GM20431 (cell line): ENCODE data around the gene RGS4.

Experiments used
- in situ Hi-C: fragments of 300-500 bp; cut with MseI, MboI; formaldehyde crosslinking; loops from one replicate; pipeline ENCODE4 v1.15.0; 2020; ENCODE audit warnings: low sequenced_read_pairs; ENCODE audit not compliant: unreplicated experiment

The RGS4 gene

DNA sequence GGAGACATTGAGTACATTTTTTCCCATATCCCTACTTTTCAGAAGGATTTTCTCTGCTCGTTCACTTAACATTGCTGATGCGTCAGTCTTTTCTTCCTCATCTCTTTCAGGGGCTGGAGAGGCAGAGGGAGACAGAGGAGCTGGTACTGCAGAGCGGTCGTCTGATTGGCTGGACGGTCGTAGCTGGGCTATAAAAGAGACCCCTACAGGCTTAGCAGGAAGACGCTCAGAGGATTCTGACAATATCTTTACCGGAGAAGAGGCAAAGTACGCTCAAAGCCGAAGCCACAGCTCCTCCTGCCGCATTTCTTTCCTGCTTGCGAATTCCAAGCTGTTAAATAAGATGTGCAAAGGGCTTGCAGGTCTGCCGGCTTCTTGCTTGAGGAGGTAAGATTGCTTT is at the start of gene RGS4:
TSS of gene RGS4 (plus strand) at position 220 of the 400 bp plus-strand sequence. CDS start at position 344, 124 bp downstream.
- in situ Hi-C loops = loop anchor here (25.0 kb wide), 1 partner anchor 243 kb away; the partner anchor contains the start of gene NUF2

GRCh38 chr1:163022129-163022528 is 47.0 kb upstream of the RGS4 start:
- in situ Hi-C loops = no loop called here

- in situ Hi-C loops = no loop called here
Measured at GRCh38 chr1:163027610-163028009, 41.6 kb upstream of the RGS4 start.

- in situ Hi-C loops = no loop called here
Measured at GRCh38 chr1:163029901-163030300, 39.3 kb upstream of the RGS4 start.

- in situ Hi-C loops = no loop called here
Measured at GRCh38 chr1:163035446-163036249, 33.5 kb upstream of the RGS4 start.

GRCh38 chr1:163036671-163037070 is 32.5 kb upstream of the RGS4 start:
- in situ Hi-C loops = no loop called here

DNA sequence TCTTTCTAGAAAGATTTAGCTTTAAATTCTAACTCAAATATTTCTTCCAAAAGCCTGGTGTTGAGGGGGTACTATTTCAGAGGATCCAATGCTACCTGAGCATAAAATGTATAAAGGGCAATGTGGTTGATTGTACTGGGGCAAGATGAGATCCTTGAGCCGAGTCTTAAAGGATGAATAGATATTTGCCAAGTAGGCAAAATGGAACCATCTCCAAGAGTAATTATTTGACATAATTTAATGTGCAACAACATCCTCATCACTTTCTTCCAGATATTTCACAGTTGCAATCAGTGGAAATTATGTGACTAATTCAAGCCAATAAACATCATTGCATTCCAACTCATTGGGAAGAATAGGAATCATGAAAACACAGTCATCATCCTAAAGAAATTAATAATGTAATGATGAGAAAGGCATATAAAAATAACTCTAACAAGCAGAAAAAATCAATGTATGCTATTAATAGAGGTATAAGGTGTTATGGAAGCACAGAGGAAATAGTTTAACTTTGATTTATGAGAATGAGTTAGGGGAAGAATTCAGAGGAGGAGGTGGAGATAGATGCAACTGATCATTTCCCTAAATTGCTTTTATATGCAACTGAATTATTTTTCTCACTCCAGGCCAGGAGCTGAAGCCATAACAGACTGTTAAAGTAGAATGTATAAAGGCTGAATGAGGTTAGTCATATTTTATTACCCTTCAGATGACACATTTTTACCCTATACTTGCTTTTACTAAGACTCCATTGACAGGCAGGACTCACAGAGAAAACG is 30.0 kb upstream of the RGS4 start:
- in situ Hi-C loops = no loop called here

- in situ Hi-C loops = no loop called here
Measured at GRCh38 chr1:163039707-163040093, 29.5 kb upstream of the RGS4 start.

- in situ Hi-C loops = no loop called here
Measured at GRCh38 chr1:163046071-163046470, 23.1 kb upstream of the RGS4 start.

DNA sequence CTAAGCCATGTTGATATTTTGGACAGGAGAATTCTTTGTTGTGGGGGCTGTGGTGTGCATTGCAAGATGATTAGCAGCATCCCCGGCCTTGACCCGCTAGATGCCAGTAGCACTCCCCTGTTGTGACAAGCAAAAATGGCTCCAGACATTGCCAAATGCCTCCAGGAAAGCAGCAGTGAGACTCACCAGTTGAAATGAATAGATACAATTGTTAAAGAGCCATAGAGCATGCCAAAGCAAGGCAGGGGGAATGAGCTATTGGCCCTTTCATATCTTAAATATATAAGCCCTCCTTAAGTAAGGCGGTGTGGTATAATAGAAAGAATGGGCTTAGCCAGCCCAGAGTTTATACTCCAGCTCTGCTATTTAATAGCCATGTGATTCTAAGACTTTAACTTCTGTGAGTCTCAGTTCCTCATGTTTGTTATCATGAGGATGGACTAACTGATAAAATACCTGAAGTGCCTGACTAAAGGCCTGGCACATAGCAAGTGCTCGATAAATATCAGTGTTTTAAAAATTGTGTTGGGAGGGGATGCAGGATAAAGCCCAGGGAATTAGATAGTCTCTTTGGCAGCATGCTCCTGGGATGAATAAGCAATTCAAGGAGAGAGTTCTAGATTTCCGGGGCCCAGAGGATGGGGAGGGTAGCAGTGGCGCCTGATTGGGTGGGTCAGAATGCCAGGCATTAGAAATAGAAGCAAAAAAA is 21.1 kb upstream of the RGS4 start:
- in situ Hi-C loops = no loop called here

DNA sequence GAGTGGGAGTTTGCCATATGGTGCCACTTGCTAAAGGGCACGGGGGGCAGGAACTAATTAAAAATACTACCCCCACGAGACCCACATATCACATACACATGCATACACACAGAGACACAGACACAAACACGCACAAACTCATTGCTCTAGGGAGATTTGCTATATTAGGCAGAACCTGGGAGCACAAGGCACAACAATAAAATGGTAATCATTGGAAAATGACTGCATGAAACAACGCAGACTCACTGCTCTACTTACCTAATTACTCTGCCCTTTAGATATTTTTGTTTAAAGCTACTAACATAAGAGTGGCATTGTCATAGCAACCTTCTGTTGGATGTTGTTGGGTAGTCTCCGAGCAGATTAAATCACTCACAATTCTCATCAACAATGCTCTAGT is 20.3 kb upstream of the RGS4 start:
- in situ Hi-C loops = no loop called here

- in situ Hi-C loops = no loop called here
Measured at GRCh38 chr1:163049296-163049695, 19.9 kb upstream of the RGS4 start.

- in situ Hi-C loops = loop anchor here (25.0 kb wide), 1 partner anchor 262 kb away; the partner anchor contains the start of gene NUF2
Measured at GRCh38 chr1:163050496-163050895, 18.7 kb upstream of the RGS4 start.

DNA sequence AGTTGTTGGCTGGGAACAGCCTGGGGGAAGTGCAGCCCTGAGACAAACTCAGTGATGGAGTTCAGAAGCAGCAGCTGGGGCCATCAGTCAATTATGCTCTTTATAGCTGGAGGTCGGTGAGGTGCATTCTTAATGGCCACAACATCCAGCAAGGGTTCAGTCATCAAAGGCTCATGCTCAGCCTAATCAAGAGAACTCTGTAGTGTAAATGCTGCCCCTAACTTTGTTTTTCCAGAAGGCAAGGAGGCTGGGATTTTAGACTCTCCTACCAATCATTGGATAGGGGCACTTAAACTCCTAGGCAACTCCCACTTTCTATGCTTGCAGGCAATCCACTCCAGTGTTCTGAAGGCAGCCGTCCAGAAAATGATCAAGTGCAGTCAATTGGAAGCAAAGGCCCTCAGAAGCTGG is 15.0 kb upstream of the RGS4 start:
- in situ Hi-C loops = loop anchor here (25.0 kb wide), 1 partner anchor 258 kb away; the partner anchor contains the start of gene NUF2

GRCh38 chr1:163055005-163055404 is 14.2 kb upstream of the RGS4 start:
- in situ Hi-C loops = loop anchor here (25.0 kb wide), 1 partner anchor 257 kb away; the partner anchor contains the start of gene NUF2

GRCh38 chr1:163055531-163055930 is 13.6 kb upstream of the RGS4 start:
- in situ Hi-C loops = loop anchor here (25.0 kb wide), 1 partner anchor 257 kb away; the partner anchor contains the start of gene NUF2

GRCh38 chr1:163056831-163057230 is 12.3 kb upstream of the RGS4 start:
- in situ Hi-C loops = loop anchor here (25.0 kb wide), 1 partner anchor 255 kb away; the partner anchor contains the start of gene NUF2

- in situ Hi-C loops = loop anchor here (25.0 kb wide), 1 partner anchor 252 kb away; the partner anchor contains the start of gene NUF2
Measured at GRCh38 chr1:163060343-163061007, 8.7 kb upstream of the RGS4 start.

- in situ Hi-C loops = loop anchor here (25.0 kb wide), 1 partner anchor 249 kb away; the partner anchor contains the start of gene NUF2
Measured at GRCh38 chr1:163063143-163063542, 6.0 kb upstream of the RGS4 start.
